Neural cell (in vitro differentiated cells): ENCODE results near the gene GDE1. TPM values are rescaled to one million over a fixed set of nuclear protein-coding genes. Genes with fewer than 3 reads are reported as not detected.

Experiments used
- H2AFZ ChIP-seq: fragments of 200-600, 300-800 bp; sonication (generic), shearing (Covaris generic); 2 replicates; pipeline ENCODE4 v1.6.0; 2014; ENCODE audit warnings: low read depth, mild to moderate bottlenecking, antibody characterized with exemption, low read length, moderate library complexity
- H3F3A ChIP-seq: fragments of 200-600 bp; shearing (Covaris generic); 2 replicates; pipeline ENCODE4 v1.6.1; 2016; ENCODE audit warnings: mild to moderate bottlenecking, moderate library complexity, mixed read lengths, antibody characterized with exemption, low read length; ENCODE audit not compliant: insufficient read depth, poor library complexity, severe bottlenecking
- H3K27ac ChIP-seq: fragments of 200-600, 300-800 bp; sonication (generic), shearing (Covaris generic); 2 replicates; pipeline ENCODE4 v1.5.1; 2014; ENCODE audit warnings: mild to moderate bottlenecking, low read length, moderate library complexity
- H3K27me3 ChIP-seq: fragments of 300-800, 200-600 bp; sonication (generic), shearing (Covaris generic); 2 replicates; pipeline ENCODE4 v1.6.0; 2014; ENCODE audit warnings: mild to moderate bottlenecking, low read depth, low read length, moderate library complexity; ENCODE audit not compliant: insufficient read depth
- H3K36me3 ChIP-seq: fragments of 300-800, 200-600 bp; sonication (generic), shearing (Covaris generic); 2 replicates; pipeline ENCODE4 v1.5.1; 2014; ENCODE audit warnings: mild to moderate bottlenecking, antibody characterized with exemption, low read length, moderate library complexity; ENCODE audit not compliant: insufficient read depth
- H3K4me2 ChIP-seq: fragments of 300-800, 200-600 bp; sonication (generic), shearing (Covaris generic); 2 replicates; pipeline ENCODE4 v1.6.0; 2014; ENCODE audit warnings: mild to moderate bottlenecking, low read length
- H3K4me3 ChIP-seq: fragments of 300-800, 200-600 bp; sonication (generic), shearing (Covaris generic); 2 replicates; pipeline ENCODE4 v1.5.1; 2014; ENCODE audit warnings: mild to moderate bottlenecking, low read length, moderate library complexity
- H3K79me2 ChIP-seq: fragments of 200-600 bp; shearing (Covaris generic); replicated peaks from 2 replicates; pipeline ENCODE4 v1.6.0; 2014; ENCODE audit warnings: mild to moderate bottlenecking, low read length, moderate library complexity; ENCODE audit not compliant: insufficient read depth
- H3K9ac ChIP-seq: fragments of 300-800, 200-600 bp; sonication (generic), shearing (Covaris generic); 2 replicates; pipeline ENCODE4 v1.6.1; 2016; ENCODE audit warnings: mild to moderate bottlenecking, low read length, mixed read lengths
- H3K9me2 ChIP-seq: fragments of 200-600 bp; shearing (Covaris generic); 2 replicates; pipeline ENCODE4 v1.6.1; 2016; ENCODE audit warnings: mild to moderate bottlenecking, low read length, mixed read lengths; ENCODE audit not compliant: insufficient read depth
- H3K9me3 ChIP-seq: fragments of 200-600, 300-800 bp; sonication (generic), shearing (Covaris generic); 2 replicates; pipeline ENCODE4 v1.6.1; 2016; ENCODE audit warnings: mild to moderate bottlenecking, mixed run types, low read length, moderate library complexity, mixed read lengths
- H4K20me1 ChIP-seq: fragments of 200-600 bp; shearing (Covaris generic); 2 replicates; pipeline ENCODE4 v1.6.1; 2016; ENCODE audit warnings: mild to moderate bottlenecking, mixed run types; ENCODE audit not compliant: insufficient read depth
- CTCF ChIP-seq: fragments of 450-650 bp; IDR thresholded peaks from 2 replicates; pipeline ENCODE4 v1.5.1; 2014; ENCODE audit warnings: antibody characterized with exemption, mild to moderate bottlenecking, moderate library complexity; ENCODE audit not compliant: poor library complexity, severe bottlenecking
- EP300 ChIP-seq: fragments of 450-650 bp; conservative IDR thresholded peaks from 2 replicates; pipeline ENCODE4 v1.6.1; 2014; ENCODE audit warnings: antibody characterized with exemption, mild to moderate bottlenecking, moderate library complexity; ENCODE audit not compliant: poor library complexity, severe bottlenecking
- EZH2 ChIP-seq: fragments of 200-600, 300-800 bp; shearing (Covaris generic), sonication (generic); IDR thresholded peaks from 2 replicates; pipeline ENCODE4 v1.6.1; 2014; ENCODE audit warnings: antibody characterized with exemption, low read length, borderline replicate concordance, mild to moderate bottlenecking; ENCODE audit not compliant: insufficient read depth, poor library complexity, severe bottlenecking
- MXI1 ChIP-seq: fragments of 450-650 bp; conservative IDR thresholded peaks from 2 replicates; pipeline ENCODE4 v1.6.1; 2014; ENCODE audit warnings: antibody characterized with exemption, mild to moderate bottlenecking; ENCODE audit not compliant: poor library complexity, severe bottlenecking
- POLR2AphosphoS5 ChIP-seq: IDR thresholded peaks from 2 replicates; pipeline ENCODE4 v1.6.1; 2012
- RAD21 ChIP-seq: fragments of 450-650 bp; conservative IDR thresholded peaks from 2 replicates; pipeline ENCODE4 v1.6.1; 2014; ENCODE audit warnings: antibody characterized with exemption, mild to moderate bottlenecking, moderate library complexity
- REST ChIP-seq: IDR thresholded peaks from 2 replicates; pipeline ENCODE4 v1.6.1; 2012; ENCODE audit warnings: borderline replicate concordance
- SMC3 ChIP-seq: fragments of 450-650 bp; conservative IDR thresholded peaks from 2 replicates; pipeline ENCODE4 v1.6.1; 2014; ENCODE audit warnings: antibody characterized with exemption, mild to moderate bottlenecking, moderate library complexity; ENCODE audit not compliant: poor library complexity
- TAF1 ChIP-seq: IDR thresholded peaks from 2 replicates; pipeline ENCODE4 v1.6.1; 2012; ENCODE audit warnings: low read depth
- polyA plus RNA-seq: library from polyadenylated mRNA; depleted of rRNA; stranded (reverse); fragments of >200 nt; gene quantifications from 2 replicates; pipeline ENCODE4 v1.2.3, GENCODE V29; 2014

GDE1 gene
- polyA plus RNA-seq, 1 donor from 2014 or later, result 74.7 TPM

- no peaks in the 10 kb centered on the region for H3K79me2 ChIP-seq
- H3K27ac ChIP-seq, result no peak overlapping the region
- H3K9me3 ChIP-seq, result no peaks in the 10 kb centered on the region
- TF ChIP-seq REST, result no peak
- no peak for TF ChIP-seq MXI1
- TF ChIP-seq POLR2AphosphoS5, result no peak
- no peak for TF ChIP-seq CTCF
- TF ChIP-seq RAD21, result no peak
- no peak for TF ChIP-seq SMC3
- no peak for TF ChIP-seq EZH2
- TF ChIP-seq EP300, result no peak
- TF ChIP-seq TAF1, result no peak
- H3K9me2 ChIP-seq, result no peaks in the 10 kb centered on the region
- H3K36me3 ChIP-seq, result no peaks in the 10 kb centered on the region
- H3K27me3 ChIP-seq, result no peaks in the 10 kb centered on the region
- no peak overlapping the region for H3K9ac ChIP-seq
- no peak overlapping the region for H3K4me3 ChIP-seq
- no peaks in the 10 kb centered on the region for H3F3A ChIP-seq
- no peak overlapping the region for H2AFZ ChIP-seq
- no peaks in the 10 kb centered on the region for H4K20me1 ChIP-seq
- H3K4me2 ChIP-seq, result no peak overlapping the region
Observed at GRCh38 chr16:19497176-19497575, 24.7 kb downstream of the GDE1 start.

GRCh38 chr16:19490619-19491018, 31.3 kb downstream of the GDE1 start:
- H3K27me3 ChIP-seq, result no peaks in the 10 kb centered on the region
- H3K4me2 ChIP-seq, result no peak overlapping the region
- no peaks in the 10 kb centered on the region for H3K9me2 ChIP-seq
- H4K20me1 ChIP-seq, result no peaks in the 10 kb centered on the region
- H3K4me3 ChIP-seq, result no peak overlapping the region
- no peak overlapping the region for H2AFZ ChIP-seq
- H3K36me3 ChIP-seq, result no peaks in the 10 kb centered on the region
- no peaks in the 10 kb centered on the region for H3K9me3 ChIP-seq
- H3K9ac ChIP-seq, result no peak overlapping the region
- no peak overlapping the region for H3K27ac ChIP-seq
- TF ChIP-seq SMC3 (no peak), CTCF (no peak), RAD21 (no peak), EP300 (no peak), REST (no peak), MXI1 (no peak), EZH2 (no peak), TAF1 (no peak), POLR2AphosphoS5 (no peak)
- H3K79me2 ChIP-seq, result no peaks in the 10 kb centered on the region
- H3F3A ChIP-seq, result no peaks in the 10 kb centered on the region
